HG02588 (cell line): ENCODE data around the gene KIAA0825.
"Not testable (repeated sequence)": the region's sequence is repeated elsewhere in the genome, so short reads cannot be mapped to it uniquely, and the experiment has no call there.

Source experiments
- ATAC-seq: cut with Tn5 transposase; IDR thresholded peaks from one replicate; pipeline ENCODE4 v1.9.1; 2021; ENCODE audit warnings: mild to moderate bottlenecking, moderate library complexity; ENCODE audit not compliant: unreplicated experiment

Gene KIAA0825

GRCh38 chr5:94199566-94199965 is 418.8 kb downstream of the KIAA0825 start:
- no peak for ATAC-seq

- no peak for ATAC-seq
Measured at GRCh38 chr5:94197970-94198369, 420.4 kb downstream of the KIAA0825 start.

DNA sequence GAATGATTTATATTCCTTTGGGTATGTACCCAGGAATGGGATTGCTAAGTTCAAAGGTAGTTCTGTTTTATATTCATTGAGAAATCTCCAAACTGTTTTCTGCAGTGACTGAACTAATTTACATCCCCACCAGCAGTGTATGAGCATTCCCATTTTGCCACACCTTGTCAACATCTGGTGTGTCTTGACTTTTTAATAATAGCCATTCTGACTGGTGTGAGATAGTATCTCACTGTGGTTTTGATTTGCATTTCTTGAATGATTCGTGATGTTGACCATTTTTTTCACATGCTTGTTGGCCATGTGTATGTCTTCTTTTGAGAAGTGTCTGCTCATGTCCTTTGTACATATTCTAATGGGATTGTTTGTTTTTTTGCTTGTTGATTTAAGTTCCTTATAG is 421.5 kb downstream of the KIAA0825 start:
- ATAC-seq = no peak

DNA sequence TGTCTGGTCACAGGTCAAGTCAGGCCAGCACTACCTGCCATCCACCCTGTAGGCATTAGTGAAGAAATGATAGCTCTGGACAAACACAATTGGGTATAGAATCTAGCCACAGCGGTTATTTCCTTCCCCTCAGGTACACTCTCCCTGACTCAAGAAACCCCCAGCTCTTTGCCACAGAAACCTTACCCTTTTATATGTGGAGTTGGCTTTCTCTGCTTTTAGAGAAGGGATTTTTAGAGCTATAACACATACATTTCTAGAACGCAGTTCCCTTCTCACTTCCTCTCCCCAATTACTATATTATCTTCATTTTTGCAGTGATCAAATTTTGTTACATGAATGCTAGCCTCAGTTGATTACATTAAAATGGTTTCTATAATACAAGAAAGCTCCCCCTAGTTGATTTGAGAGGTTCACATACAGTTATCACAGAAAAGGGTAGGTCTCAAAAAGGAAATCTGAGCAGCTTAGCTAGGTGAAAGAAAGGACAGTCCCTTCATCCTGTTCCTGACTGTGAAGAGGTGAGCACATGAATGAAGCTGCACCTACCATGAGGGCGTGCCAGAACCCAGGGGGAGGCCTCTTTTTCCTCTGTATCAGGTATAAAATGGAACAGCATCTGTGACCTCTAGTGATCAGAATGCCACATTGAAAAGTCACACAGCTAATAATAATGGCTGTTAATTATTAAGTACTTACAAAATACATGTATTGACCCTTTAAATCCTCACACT is 425.6 kb downstream of the KIAA0825 start:
- ATAC-seq = no peak

GRCh38 chr5:94191604-94192003 is 426.8 kb downstream of the KIAA0825 start:
- ATAC-seq = no peak

DNA sequence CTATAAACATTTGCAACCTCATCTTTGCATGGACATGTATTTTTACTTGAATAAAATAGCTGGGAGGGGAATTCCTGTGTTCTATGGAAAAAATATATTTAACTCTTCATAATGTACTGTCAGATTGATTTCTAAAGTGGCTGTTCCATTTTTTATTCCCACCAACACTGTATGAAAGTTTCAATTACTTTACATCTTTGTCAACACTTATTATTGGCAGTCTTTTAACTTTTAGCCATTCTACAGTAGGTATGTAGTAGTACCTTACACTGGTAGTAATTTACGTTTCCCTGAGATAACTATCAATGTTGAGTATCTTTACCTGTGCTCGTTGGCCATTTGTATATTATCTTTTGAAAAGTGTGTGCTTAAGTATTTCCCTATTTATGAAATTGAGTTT is 429.7 kb downstream of the KIAA0825 start:
- no peak for ATAC-seq

GRCh38 chr5:94184870-94185269 is 433.5 kb downstream of the KIAA0825 start:
- ATAC-seq = no peak

- ATAC-seq = no peak
Measured at GRCh38 chr5:94181895-94182294, 436.5 kb downstream of the KIAA0825 start.

- ATAC-seq = no peak
Measured at GRCh38 chr5:94180761-94181160, 437.6 kb downstream of the KIAA0825 start.

DNA sequence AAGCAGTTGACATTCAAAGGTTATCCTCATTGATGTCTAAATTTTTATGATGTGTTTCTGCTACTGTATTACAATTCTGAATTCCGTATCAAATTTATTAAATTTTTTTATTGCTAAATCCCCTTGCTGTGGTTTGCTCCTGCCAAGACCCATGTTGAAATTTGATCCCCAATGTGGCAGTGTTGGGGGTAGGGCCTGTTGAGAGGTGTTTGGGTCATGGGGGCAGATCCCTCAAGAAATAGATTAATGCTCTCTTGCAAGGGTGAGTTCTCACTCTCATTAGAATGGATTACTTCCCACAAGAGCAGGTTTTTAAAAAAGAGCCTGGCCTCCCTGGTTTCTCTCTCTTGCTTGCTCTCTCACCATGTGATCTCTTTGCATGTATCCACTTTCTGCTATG is 442.5 kb downstream of the KIAA0825 start:
- ATAC-seq = no peak

DNA sequence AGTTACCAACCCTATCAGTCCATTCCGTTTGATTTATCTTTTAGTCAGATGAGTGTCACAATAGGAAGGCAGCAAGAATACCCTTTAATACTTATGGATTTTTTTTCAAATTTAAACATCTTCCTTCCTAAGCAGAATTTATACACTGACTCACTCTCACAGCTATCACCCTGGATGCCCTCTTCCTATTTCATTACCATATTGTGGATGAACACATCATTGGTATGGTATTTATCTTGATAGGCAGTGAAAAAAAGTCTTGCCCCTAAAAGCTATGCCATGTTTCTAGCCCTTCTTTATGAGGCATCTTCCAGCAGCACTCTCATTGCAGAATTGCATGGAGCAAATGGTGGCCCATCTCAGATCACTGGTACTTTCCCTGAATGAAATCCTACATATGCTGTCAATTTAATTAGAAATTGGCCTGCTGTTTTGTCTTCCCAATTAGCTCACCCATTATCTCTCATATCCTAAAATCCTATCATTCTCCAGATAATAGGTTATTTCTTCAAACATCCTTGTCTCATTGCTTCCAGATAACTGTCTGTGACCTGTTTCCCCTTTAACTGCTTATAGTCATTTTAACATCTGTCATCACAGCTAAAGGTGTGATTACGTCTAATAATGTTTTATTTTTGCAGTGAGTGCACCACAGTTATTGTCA is 443.5 kb downstream of the KIAA0825 start:
- ATAC-seq = no peak

GRCh38 chr5:94173100-94173499 is 445.3 kb downstream of the KIAA0825 start:
- ATAC-seq = no peak

DNA sequence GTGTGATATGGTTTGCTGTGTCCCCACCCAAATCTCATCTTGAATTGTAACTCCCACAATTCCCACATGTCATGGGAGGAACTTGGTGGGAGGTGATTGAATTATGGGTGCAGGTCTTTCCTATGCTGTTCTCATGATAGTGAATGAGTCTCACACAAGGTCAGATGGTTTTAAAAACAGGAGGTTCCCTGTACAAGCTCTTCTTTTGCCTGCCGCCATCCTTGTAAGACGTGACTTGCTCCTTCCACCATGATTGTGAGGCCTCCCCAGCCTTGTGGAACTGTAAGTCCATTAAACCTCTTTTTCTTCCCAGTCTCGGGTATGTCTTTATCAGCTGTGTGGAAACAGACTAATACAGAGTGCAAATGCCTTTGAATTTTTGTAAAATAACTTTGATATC is 447.3 kb downstream of the KIAA0825 start:
- ATAC-seq = not testable (repeated sequence)

GRCh38 chr5:94170158-94170557 is 448.2 kb downstream of the KIAA0825 start:
- not testable (repeated sequence) for ATAC-seq

- ATAC-seq = no peak
Measured at GRCh38 chr5:94168151-94168550, 450.3 kb downstream of the KIAA0825 start.

DNA sequence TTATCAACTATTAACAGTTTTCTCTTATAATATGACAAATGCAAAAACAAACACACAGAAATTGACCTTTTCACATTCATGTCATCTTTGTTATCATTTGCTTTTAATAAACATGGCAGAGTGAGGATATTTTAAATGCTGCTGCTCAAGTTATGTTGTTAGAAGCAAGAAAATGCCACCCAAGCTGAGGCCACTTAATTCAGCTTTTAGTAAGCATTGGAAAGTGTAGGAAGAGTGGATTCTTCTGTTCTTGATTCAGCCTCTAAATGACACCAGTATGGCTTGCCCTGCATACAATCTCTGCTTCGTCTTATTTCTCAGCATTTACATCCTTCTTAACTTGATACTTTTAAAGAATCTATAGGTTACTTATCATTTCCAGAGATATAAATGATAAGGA is 456.6 kb downstream of the KIAA0825 start:
- ATAC-seq = no peak

DNA sequence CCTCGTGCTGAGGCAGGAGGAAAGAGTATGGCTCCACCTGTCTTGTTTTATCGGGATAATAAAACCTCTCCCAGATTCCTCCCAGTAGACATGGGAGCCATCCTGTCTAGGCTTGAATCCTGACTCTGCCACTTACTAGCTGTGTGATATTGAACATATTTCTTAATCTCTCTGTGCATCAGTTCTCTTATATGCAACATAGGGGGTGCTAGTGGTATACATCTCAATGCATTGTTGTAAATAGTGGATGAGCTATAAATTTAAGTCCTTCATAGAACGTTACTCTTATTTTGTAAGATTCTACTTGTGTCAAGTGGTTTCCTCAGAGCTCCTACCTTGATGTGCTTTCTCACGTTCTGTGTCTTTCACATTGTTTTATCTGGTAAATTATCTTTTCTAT is 459.3 kb downstream of the KIAA0825 start:
- ATAC-seq = no peak

DNA sequence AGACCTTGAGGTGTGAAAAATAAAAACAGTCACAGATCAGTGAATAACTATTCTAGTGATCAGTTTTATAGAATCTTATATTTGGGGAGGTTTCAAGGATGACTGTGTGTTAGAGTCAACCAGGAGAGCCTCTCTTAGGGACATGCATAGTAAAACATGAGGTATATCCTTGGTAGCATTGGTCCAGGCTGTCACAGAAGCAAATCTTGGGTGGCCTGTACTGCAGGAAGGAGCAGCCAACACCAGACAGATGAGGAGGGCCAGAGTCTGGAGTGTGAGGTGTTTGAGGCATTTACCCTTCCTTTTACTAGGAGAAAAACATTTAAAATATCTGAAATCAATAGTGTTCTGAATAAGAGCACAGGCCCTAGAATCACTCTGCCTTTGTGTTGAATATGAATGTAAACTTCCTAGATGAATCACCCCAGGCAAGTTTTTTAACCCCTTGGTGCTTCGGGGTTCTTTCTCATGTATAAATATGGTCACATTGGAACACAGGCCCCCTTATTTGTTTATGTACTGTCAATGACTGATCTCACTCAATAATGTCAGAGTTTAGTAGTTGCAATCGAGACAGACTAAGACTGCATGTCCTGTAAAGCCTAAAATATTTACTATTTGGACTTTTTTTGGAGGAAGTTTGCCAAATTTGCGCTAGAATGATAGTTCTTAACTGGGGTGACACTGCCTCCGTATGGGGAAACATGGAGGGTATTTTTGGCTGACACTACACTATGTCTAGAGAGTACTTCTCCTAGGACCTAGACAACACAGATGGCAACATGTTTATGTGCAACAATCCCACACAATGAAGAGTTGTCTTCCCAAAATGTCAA is 460.5 kb downstream of the KIAA0825 start:
- no peak for ATAC-seq

DNA sequence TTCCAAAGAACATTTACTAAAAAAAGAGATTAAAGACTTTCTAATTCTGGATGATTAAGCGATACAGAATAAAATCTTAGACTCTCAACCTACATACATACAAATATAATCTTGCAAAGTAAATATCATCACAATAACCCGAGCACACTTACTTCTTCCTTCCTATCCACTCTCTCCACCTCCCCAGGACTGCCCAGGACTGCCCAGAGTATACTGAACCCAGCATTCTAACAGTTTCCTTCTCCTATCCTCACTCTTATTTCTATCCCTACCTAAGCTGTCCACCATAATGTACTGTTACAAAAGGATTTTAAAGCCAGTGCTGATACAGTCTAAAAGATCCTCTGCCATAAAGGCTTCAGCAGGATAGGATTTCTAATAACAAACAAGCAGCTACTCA is 463.7 kb downstream of the KIAA0825 start:
- no peak for ATAC-seq

DNA sequence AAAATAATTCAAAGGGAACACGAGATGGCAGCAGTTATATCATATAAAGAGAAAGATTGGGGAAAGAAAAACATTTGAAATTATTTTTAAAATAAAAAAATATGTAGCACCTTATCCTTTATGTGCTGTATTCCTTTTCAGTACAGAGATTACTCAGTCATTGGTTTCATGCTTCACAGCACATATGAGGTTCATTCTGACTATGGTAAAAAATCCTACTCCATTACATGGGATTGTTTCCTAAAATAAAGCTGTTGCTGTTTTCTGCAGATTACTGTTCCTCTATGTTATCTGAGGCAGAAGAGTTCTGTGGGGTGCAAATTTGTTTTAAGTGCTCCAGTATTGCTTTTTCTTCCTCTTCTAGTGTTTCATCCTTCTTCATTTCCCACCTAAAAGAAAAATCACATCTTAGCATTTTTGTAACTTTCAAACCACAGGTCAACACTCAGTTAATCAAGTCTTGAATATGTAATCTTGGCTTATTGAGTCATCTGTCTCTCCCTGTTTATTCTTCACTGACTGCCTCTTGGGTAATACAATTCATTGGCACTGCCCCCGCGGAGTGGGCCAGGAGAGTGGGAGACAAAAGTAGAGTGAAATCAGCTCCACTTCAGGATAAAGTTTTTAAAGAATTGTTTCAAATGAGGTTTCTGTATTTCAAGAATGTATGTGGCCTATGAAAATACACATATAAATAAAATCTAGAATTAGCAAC is 464.5 kb downstream of the KIAA0825 start:
- no peak for ATAC-seq

DNA sequence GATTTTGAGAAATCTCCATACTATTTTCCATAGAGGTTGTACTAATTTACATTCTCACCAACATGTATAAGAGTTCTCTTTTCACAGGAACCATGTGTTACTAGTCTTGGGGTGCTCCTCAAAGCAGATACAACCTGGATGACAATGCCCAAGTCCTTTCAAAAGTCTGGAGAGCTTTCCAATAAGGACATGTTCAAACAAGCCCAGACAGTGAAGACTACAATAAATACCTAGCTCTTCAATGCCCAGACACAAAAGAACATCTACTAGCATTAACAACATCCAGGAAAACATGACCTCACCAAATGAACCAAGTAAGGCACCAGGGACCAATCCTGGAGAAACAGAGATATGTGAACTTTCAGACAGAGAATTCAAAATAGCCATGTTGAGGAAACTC is 474.8 kb downstream of the KIAA0825 start:
- not testable (repeated sequence) for ATAC-seq
